HG02943 (cell line): ENCODE measurements around the gene DACH1.

Experiments used
- ATAC-seq: cut with Tn5 transposase; IDR thresholded peaks from one replicate; pipeline ENCODE4 v1.9.1; 2021; ENCODE audit warnings: mild to moderate bottlenecking, low read depth, moderate library complexity; ENCODE audit not compliant: unreplicated experiment

Gene DACH1

GRCh38 chr13:71514900-71515743, 351.9 kb downstream of the DACH1 start:
- ATAC-seq: no peak

- ATAC-seq: no peak
These were observed 353.5 kb downstream of the DACH1 start for GRCh38 chr13:71513411-71514033.

- ATAC-seq: no peak
These were observed 363.2 kb downstream of the DACH1 start for GRCh38 chr13:71503781-71504180.

- no peak for ATAC-seq
These were observed 367.0 kb downstream of the DACH1 start for GRCh38 chr13:71499944-71500514.

- no peak for ATAC-seq
These were observed 367.8 kb downstream of the DACH1 start for GRCh38 chr13:71499235-71499634.

- ATAC-seq: no peak
These were observed 373.8 kb downstream of the DACH1 start for GRCh38 chr13:71493189-71493588.

- no peak for ATAC-seq
These were observed 374.6 kb downstream of the DACH1 start for GRCh38 chr13:71492346-71492871.

GRCh38 chr13:71491010-71491409, 376.0 kb downstream of the DACH1 start:
- ATAC-seq: no peak

GRCh38 chr13:71489041-71489440, 378.0 kb downstream of the DACH1 start:
- ATAC-seq: no peak

GRCh38 chr13:71488201-71488600, 378.8 kb downstream of the DACH1 start:
- ATAC-seq: no peak

GRCh38 chr13:71485913-71486312, 381.1 kb downstream of the DACH1 start:
- ATAC-seq: no peak

- no peak for ATAC-seq
These were observed 383.3 kb downstream of the DACH1 start for GRCh38 chr13:71483733-71484132.

- ATAC-seq: no peak
These were observed 385.5 kb downstream of the DACH1 start for GRCh38 chr13:71481501-71481900.

- ATAC-seq: no peak
These were observed 386.0 kb downstream of the DACH1 start for GRCh38 chr13:71481046-71481445.

- ATAC-seq: no peak
These were observed 389.3 kb downstream of the DACH1 start for GRCh38 chr13:71477735-71478134.

- no peak for ATAC-seq
These were observed 392.1 kb downstream of the DACH1 start for GRCh38 chr13:71474936-71475335.

- no peak for ATAC-seq
These were observed 397.4 kb downstream of the DACH1 start for GRCh38 chr13:71469626-71470025.

- no peak for ATAC-seq
These were observed 402.3 kb downstream of the DACH1 start for GRCh38 chr13:71464686-71465085.

GRCh38 chr13:71461892-71462291, 405.1 kb downstream of the DACH1 start:
- ATAC-seq: no peak

GRCh38 chr13:71460211-71460610, 406.8 kb downstream of the DACH1 start:
- no peak for ATAC-seq

- no peak for ATAC-seq
These were observed 407.3 kb downstream of the DACH1 start for GRCh38 chr13:71459708-71460107.
